Ishikawa (cell line): ENCODE data around the gene PLK2.

Experiments used
- CEBPB ChIP-seq: IDR thresholded peaks from 2 replicates; pipeline ENCODE4 v1.6.1; 2012
- CREB1 ChIP-seq: IDR thresholded peaks from 2 replicates; pipeline ENCODE4 v1.6.1; 2012; ENCODE audit warnings: low read depth
- EGR1 ChIP-seq: IDR thresholded peaks from 2 replicates; pipeline ENCODE4 v1.6.1; 2012
- EP300 ChIP-seq: IDR thresholded peaks from 2 replicates; pipeline ENCODE4 v1.6.1; 2012; ENCODE audit warnings: borderline replicate concordance
- FOXM1 ChIP-seq: IDR thresholded peaks from 2 replicates; pipeline ENCODE4 v1.6.1; 2012; ENCODE audit warnings: low read depth, borderline replicate concordance
- MAX ChIP-seq: IDR thresholded peaks from 2 replicates; pipeline ENCODE4 v1.6.1; 2012
- NFIC ChIP-seq: IDR thresholded peaks from 2 replicates; pipeline ENCODE4 v1.6.1; 2012
- RAD21 ChIP-seq: IDR thresholded peaks from 2 replicates; pipeline ENCODE4 v1.6.1; 2012; ENCODE audit warnings: low read depth
- TAF1 ChIP-seq: IDR thresholded peaks from 2 replicates; pipeline ENCODE4 v1.6.1; 2012; ENCODE audit warnings: low read depth, mild to moderate bottlenecking
- TCF12 ChIP-seq: IDR thresholded peaks from 2 replicates; pipeline ENCODE4 v1.6.1; 2012; ENCODE audit warnings: low read depth
- TEAD4 ChIP-seq: IDR thresholded peaks from 2 replicates; pipeline ENCODE4 v1.6.1; 2012
- USF1 ChIP-seq: IDR thresholded peaks from 2 replicates; pipeline ENCODE4 v1.6.1; 2012
- YY1 ChIP-seq: IDR thresholded peaks from 2 replicates; pipeline ENCODE4 v1.6.1; 2012; ENCODE audit warnings: low read depth
- ZBTB7A ChIP-seq: IDR thresholded peaks from 2 replicates; pipeline ENCODE4 v1.6.1; 2012; ENCODE audit warnings: low read depth
- TF ChIP-seq, protein P1 (sequence below): IDR thresholded peaks from 2 replicates; pipeline ENCODE4 v1.6.1; 2012; ENCODE audit warnings: low read depth, mild to moderate bottlenecking

PLK2 gene

DNA sequence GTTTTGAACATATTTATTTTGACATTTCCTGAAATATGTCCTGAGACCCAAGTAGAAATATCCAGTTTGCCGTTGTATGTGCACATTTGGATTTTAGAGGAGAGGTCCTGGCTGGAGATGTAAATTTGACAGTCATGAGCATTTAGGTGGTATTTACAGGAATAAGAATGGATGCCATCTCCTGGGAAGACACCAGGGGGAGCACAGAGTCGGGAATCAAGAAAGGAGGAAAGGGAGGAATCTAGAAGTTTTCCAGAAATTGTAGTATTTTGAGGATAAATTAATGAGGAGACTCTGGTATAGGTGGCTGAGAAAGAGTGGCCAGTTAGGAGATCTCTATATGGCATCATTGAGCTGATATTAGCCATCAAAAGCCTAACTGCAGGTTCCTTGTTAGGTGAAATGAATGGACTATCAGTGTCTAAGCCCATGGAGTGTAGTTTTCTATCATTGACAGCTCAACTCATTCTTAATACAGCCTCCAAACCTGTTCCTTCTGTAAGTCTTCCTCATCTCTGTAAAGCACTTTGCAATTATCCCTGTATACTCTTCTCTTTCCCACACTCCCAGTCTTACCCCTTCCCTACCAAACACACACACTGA, 38.6 kb upstream of the PLK2 start:
- TF ChIP-seq RAD21 (peak; percentile 70), USF1 (no peak), CEBPB (no peak)

DNA sequence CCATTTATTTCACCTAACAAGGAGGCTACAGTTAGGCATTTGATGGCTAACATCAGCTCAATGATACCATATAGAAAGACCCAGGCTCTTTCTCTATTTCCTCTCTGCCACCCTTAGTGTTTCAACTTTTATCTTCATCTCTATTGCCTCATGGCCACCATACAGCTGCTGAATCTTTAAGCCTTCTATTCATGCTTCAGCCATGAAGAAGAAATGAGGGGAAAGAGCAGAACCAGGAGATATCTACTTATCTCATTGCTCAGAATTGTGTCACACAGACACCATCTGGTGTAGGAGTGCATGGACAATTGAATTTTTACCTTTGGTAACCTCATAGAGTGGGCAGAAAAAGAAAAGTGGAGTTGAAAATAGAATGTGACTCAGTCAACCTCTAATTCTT, 38.0 kb upstream of the PLK2 start:
- TF ChIP-seq NFIC (no peak), RAD21 (no peak), CEBPB (no peak), CREB1 (no peak), EGR1 (no peak), TEAD4 (no peak), YY1 (no peak), TAF1 (no peak)

DNA sequence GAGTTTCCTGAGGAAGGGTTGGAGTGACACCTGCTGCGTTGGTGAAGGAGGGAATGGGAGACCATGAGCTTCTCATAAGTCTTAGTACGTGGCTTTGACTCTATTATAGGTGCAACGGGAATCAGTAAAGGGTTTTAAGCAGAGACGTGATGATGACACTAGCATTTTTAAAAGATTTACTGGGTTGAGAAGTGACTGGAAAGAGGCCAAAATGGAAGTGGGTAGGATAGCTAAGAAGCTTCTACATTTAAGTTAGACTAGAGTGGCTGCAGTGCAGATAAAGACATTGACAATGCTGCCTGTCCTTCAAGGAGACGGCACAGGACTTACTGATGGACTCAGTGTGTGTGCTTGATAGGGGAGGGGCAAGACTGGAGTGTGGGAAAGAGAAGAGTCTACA, 37.5 kb upstream of the PLK2 start:
- TF ChIP-seq USF1 (no peak), EGR1 (no peak), CREB1 (no peak), RAD21 (no peak), TEAD4 (no peak), FOXM1 (no peak), TAF1 (no peak), YY1 (no peak), ZBTB7A (no peak), MAX (no peak), CEBPB (no peak), EP300 (no peak), TCF12 (no peak), NFIC (no peak)
- TF ChIP-seq, protein P1, sequence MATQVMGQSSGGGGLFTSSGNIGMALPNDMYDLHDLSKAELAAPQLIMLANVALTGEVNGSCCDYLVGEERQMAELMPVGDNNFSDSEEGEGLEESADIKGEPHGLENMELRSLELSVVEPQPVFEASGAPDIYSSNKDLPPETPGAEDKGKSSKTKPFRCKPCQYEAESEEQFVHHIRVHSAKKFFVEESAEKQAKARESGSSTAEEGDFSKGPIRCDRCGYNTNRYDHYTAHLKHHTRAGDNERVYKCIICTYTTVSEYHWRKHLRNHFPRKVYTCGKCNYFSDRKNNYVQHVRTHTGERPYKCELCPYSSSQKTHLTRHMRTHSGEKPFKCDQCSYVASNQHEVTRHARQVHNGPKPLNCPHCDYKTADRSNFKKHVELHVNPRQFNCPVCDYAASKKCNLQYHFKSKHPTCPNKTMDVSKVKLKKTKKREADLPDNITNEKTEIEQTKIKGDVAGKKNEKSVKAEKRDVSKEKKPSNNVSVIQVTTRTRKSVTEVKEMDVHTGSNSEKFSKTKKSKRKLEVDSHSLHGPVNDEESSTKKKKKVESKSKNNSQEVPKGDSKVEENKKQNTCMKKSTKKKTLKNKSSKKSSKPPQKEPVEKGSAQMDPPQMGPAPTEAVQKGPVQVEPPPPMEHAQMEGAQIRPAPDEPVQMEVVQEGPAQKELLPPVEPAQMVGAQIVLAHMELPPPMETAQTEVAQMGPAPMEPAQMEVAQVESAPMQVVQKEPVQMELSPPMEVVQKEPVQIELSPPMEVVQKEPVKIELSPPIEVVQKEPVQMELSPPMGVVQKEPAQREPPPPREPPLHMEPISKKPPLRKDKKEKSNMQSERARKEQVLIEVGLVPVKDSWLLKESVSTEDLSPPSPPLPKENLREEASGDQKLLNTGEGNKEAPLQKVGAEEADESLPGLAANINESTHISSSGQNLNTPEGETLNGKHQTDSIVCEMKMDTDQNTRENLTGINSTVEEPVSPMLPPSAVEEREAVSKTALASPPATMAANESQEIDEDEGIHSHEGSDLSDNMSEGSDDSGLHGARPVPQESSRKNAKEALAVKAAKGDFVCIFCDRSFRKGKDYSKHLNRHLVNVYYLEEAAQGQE: no peak

DNA sequence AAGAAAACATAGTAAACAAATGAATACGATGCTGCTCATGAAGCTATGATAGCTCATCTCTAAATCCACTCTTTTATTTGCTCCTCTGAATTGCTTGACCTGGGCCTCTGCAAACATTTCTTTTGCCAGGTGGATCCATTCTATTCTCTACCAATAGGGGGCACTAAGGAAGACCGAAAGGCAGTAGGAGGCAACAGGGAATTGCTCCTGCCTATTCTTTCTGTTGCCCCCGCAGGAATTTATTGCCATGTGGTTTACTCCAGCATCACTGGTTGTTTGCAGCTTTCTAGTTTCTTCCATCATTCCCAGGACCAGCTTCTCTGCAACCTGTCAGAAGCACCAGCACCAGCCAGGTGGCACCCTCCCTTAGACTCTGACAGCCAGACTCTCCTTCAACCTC, 36.6 kb upstream of the PLK2 start:
- TF ChIP-seq TEAD4: no peak
- TF ChIP-seq YY1: no peak
- TF ChIP-seq CREB1: no peak
- TF ChIP-seq RAD21: 0 out of 2 replicates have a peak, but pooled peaks have one; percentile 5
- TF ChIP-seq TAF1: no peak
- no peak for TF ChIP-seq FOXM1
- no peak for TF ChIP-seq CEBPB
- TF ChIP-seq TCF12: no peak

- TF ChIP-seq FOXM1 (no peak), TCF12 (no peak), ZBTB7A (no peak), NFIC (no peak)
Measured at GRCh38 chr5:58493141-58493540, 33.3 kb upstream of the PLK2 start.

- TF ChIP-seq MAX: no peak
- TF ChIP-seq TAF1: no peak
- no peak for TF ChIP-seq TCF12
- TF ChIP-seq CEBPB: no peak
- TF ChIP-seq EGR1: no peak
Measured at GRCh38 chr5:58491216-58491892, 31.5 kb upstream of the PLK2 start, which contains the start of gene GAPT. TSS of gene GAPT (plus strand) at chr5:58491435. CDS start at chr5:58494537, 3,102 bp downstream.

GRCh38 chr5:58490402-58491050, 30.6 kb upstream of the PLK2 start:
- TF ChIP-seq RAD21 (no peak), TAF1 (no peak), MAX (no peak), CREB1 (no peak), USF1 (no peak), TEAD4 (no peak), FOXM1 (no peak), NFIC (no peak), TCF12 (no peak), YY1 (no peak), EP300 (no peak), CEBPB (no peak), EGR1 (no peak)
- TF ChIP-seq, protein P1: no peak
